NCI-H1092 treated with DMSO at 0.1 percent for 48 hours (cell line): ENCODE data around the gene CTH.
A peak's percentile ranks its signal among the peaks of the same experiment; 100 is the strongest.
"Not testable (repeated sequence)": the region's sequence is repeated elsewhere in the genome, so short reads cannot be mapped to it uniquely, and the experiment has no call there.

Experiments used
- DNase-seq: peaks from one replicate; lab custom pipeline; 2025; lab: John Stamatoyannopoulos, UW

CTH gene

DNA sequence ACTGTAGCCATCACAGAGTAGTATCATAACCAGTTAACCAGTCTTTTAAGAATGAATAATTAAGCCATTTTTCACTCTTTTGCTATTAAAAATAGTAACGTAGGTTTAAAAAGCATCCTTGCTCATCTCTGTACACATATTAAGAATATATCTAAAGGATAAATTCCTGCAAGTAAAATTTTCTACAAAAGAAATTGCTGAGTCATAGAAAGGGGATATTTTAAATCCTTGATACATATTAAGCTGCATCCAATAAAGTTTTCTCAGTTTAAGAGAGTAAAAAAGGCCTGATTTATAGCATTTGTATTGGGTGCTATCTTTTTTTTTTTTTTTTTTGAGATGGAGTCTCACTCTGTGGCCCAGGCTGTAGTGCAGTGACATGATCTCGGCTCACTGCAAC, 1.9 kb upstream of the CTH start:
- no peak for DNase-seq

DNA sequence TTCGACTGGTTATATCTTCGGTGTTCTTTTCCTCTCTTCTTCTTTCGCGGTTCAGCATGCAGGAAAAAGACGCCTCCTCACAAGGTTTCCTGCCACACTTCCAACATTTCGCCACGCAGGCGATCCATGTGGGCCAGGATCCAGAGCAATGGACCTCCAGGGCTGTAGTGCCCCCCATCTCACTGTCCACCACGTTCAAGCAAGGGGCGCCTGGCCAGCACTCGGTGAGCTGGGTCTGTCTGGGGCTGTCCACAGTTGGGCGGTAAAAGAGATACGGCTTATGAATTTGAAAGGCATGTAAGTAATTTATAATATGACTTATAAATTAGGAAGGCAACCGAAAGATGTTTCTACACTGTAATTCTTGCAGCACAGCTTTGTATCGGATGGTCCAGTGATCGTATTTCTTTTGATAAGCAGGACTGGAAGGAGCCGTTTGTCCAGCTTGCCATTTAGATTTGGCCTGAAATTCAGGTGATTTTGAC, 334 bp downstream of the CTH start:
- no peak for DNase-seq

DNA sequence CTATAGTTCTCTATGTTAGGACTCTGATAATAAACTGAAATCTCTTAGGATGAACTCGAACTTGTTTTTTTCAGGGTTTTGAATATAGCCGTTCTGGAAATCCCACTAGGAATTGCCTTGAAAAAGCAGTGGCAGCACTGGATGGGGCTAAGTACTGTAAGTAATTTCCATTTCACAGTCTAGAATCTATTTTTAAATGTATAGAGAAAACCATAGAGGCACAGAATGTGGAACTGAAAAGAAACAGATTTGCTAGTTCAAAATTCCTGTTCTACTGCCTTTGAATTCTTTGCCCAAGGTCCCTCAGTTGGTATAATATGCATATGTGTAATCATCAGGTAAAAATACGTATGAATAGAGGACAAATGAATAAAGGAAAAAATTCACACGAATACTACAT, 4.8 kb downstream of the CTH start:
- no peak for DNase-seq

DNA sequence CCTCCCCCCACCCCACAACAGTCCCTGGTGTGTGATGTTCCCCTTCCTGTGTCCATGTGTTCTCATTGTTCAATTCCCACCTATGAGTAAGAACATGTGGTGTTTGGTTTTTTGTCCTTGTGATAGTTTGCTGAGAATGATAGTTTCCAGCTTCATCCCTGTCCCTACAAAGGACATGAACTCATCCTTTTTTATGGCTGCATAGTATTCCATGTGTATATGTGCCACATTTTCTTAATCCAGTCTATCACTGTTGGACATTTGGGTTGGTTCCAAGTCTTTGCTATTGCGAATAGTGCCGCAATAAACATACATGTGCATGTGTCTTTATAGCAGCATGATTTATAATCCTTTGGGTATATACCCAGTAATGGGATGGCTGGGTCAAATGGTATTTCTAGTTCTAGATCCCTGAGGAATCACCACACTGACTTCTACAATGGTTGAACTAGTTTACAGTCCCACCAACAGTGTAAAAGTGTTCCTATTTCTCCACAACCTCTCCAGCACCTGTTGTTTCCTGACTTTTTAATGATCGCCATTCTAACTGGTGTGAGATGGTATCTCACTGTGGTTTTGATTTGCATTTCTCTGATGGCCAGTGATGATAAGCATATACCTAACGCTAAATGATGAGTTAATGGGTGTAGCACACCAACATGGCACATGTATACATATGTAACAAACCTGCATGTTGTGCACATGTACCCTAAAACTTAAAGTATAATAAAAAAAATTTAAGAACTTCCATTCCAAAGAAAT, 8.1 kb downstream of the CTH start:
- DNase-seq, result not testable (repeated sequence)

DNA sequence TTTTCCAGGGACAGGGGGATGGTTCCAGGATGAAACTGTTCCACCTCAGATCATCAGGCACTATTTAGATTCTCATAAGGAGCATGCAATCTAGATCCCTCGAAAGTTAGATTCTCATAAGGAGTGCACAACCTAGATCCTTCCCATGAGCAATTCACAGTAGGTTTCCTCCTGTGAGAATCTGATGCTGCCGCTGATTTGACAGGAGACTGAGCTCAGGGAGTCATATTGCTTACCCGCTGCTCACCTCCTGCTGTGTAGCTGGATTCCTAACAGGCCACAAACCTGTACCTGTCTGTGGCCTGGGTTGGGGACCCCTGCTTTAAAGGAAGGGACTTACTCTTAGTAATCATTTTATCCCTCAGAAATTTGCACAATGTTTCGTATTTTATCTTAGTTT, 9.3 kb downstream of the CTH start:
- DNase-seq, result no peak

DNA sequence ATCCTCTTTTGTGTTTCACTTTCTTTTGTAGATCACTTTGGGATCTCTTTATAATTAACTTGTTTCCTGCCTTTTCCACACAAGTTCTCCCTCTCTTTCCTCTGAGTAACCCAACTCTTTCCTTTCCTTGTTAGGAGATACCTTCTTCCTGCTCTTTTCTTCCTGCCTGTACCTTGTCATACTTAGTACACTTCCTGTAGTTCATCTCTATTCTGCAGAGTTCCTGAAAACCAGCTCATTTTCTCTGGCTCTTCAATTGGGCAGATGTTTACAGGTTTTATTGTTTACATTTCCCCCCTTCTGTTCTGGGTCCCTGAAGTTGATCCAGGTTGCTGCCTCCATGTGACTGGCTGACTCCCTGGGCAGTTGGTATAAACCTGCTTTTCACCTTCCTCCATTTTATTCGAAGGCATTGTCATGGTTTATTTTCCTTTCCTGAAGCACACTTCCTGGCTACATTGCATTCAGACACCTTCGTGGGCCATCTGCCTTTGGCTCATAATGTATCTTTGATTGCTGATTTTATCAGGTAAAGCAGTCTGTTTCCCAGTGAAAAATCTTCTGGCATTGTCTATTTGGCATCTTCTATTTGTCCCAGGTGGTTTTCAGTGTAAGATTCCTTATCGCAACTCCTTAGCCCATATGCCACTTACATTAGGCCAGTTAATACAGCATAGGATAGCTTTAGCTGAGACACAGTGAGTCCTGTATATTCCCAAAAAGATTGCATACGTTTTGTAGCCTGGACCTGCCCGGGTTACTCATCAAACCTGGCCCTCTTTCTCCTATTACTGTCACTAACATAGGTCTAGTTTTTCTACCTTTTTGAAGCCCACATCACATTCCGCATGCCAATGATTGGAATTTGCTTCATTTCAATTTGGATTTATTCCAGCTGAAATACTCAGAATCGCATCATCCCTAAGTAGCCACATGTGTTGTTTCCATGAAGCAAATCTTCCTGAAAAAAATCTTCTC, 15.4 kb downstream of the CTH start:
- DNase-seq, result no peak

DNA sequence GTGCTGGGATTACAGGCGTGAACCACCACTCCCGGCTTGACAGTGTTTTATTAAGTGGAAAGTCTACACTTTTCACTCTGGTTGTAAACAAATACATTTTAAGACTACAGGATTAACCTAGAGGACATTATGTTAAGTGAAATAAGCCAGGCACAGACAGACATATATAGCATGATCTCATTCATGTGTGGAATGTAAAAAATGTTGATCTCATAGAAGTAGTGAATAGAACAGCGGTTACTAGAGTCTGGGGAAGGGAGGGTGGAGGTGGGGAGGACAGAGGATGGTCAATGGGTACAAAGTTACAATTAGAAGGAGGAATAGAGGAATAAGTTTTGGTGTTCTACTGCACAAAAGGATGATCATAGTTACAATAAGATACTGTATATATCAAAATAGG, 16.9 kb downstream of the CTH start:
- no peak for DNase-seq

DNA sequence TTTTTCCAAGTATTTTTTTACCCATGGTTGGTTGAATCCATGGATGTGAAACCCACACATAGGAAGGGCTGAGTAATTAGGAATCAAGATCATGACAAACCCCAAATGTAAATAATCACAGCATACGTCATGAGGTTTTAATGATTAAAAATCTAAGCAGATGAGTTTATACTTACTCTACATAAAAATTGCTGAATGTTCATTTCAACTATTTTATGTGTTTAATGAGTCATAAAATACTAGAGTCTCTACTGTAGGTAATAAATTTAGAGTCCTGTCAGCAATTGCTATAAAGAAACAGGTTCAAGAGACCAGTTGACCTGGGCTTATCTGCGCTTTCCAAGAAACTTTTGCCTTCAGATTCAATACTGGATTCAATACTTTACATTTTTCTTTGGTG, 18.2 kb downstream of the CTH start:
- DNase-seq, result no peak

DNA sequence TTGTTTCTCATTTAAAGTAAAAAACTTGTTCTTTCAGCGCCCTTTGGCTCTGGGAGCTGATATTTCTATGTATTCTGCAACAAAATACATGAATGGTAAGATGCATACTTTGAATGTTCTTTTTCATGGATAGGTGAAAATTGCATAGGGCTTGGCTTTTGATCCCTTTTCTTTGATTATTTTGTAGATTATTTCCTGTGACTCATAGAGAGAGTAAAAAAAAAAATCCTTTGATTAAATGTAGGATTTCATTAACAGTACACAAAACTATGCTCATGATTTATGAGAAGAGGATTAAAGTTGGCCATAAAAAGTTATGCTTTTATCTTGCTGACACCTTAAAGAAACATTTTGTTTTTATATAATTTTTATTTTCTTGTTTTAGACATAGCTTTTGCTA, 18.7 kb downstream of the CTH start:
- DNase-seq, result no peak

DNA sequence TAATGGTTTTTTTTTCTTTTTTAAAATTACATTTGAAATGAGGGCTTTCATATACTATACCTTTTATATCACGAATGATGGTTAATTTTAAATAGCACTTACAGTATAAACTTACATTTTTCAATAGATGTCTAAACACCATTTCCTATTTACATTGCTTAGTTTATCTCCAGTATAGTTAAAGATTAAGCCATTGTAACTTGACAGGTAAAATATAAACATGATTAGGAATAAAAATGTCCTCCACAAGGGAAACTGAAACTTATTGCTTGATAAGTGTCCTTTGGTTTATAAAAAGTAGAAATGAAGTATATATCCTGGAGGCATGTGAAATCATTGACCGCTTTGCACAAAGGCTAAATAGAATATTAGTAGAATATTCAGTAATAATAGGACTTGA, 20.2 kb downstream of the CTH start:
- DNase-seq, result no peak

DNA sequence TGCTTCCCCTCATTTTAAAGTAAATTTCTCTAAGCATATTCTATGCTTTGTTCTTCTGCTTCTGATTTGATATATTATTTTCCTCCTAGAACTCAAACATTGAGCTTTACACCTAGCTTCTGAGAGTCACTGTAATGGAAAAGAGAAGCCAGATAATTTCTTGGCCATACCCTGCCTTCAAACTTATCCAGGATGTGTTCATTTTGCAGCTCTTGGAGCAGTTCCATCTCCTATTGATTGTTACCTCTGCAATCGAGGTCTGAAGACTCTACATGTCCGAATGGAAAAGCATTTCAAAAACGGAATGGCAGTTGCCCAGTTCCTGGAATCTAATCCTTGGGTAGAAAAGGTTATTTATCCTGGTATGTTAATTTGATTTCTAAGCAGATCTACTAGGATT, 20.8 kb downstream of the CTH start:
- no peak for DNase-seq

DNA sequence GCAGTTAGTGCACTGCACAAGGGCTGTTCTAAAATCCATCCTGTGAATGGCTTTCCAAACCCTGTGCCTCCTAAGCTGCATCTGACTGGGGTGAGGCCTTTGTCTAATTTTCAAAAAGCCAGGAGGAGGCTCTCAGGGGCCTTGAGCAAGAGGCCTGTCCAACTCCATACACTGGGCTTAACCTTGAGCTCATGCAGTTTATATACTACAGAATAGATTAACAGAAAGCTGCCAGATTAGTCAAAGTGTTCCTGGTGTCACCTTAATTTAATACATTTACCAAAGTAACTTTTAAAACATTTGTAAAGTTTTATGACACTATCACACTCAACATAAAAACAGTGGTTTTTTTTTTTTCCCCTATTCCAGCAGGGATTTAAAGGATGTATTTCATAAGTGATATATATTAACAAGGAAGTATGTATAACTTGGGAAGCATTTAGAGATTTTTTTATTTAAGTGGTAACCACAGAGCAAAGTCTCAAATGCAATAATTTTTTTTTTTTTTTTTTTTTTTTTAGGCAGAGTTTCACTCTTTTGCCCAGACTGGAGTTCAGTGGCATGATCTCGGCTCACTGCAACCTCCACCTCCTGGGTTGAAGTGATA, 23.3 kb downstream of the CTH start:
- DNase-seq, result no peak

DNA sequence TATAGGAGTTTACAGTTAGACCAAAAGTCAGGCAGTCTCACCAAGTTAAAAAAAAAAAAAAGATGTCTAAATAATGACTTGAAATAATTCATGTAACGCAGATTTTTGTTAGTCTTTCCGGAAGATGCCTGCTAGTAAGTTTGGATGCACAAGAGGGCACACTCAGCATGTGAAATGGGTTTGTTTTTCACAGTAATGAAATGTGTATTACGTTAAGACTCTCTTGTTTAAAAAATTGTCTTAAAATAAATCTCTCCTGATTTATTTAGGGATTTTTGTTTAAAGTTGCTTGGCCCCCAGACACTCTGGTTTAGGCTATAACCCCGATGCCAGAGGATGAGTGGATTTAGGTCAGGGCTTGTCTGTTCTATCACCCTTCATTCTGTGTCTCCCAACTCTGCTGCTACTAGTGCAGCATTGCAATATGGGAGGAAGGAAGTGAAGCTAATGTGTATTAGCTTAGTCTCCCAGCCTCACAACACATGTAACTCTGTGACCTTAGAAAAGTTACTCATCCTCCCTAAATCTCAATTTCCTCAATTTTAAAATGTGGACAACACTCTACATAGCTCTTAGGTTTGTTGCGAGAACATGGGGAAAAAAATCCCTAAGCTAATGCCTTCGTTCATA, 25.7 kb downstream of the CTH start:
- peak; percentile 32 for DNase-seq

DNA sequence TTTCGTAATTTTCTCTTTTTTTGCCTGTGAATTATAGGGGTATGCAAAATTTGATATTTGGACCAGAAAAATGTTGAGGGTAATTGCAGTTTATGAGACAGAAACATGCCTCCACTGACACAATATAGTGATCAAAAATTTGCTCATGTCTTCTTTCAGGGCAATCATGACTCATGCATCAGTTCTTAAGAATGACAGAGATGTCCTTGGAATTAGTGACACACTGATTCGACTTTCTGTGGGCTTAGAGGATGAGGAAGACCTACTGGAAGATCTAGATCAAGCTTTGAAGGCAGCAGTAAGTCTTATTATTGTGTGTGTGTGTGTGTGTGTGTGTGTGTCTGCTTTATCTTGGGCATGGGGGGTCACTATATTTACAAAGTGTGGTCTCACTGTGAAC, 27.5 kb downstream of the CTH start:
- DNase-seq, result no peak

DNA sequence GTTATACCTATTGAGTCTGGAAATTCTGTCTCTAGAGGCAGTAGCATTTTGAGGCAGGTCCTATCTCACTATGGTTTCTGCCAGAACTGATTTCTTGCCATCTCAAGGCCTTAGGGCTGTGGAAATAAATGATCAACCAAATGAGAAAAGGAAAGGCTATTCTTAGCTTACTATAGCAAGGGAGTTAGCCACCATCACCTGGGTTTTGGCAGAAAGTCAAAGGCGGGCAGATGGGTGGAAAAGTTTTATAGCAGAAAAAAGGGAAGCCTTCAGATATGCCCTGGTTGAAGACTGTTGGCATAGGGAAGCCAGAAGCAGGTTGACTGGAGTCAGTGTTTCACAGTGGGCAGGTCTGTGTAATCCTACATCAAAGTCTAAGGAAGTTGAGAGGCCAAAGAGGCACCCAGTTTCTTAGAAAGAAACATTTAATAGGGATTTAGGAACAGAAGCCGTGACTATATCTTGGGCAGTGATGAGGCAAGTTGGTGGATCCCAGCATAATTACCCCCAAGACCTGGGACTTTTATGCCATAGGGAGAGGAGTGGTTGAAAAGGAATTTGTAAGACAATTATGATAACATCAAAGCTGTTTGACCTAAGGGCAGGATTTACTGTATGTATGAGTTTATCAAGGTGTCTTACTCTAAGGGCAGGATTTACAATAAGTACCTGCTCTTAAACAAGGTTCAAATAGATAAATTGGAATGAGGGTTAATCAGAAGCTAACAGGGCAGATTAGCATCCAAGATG, 29.7 kb downstream of the CTH start:
- no peak for DNase-seq

DNA sequence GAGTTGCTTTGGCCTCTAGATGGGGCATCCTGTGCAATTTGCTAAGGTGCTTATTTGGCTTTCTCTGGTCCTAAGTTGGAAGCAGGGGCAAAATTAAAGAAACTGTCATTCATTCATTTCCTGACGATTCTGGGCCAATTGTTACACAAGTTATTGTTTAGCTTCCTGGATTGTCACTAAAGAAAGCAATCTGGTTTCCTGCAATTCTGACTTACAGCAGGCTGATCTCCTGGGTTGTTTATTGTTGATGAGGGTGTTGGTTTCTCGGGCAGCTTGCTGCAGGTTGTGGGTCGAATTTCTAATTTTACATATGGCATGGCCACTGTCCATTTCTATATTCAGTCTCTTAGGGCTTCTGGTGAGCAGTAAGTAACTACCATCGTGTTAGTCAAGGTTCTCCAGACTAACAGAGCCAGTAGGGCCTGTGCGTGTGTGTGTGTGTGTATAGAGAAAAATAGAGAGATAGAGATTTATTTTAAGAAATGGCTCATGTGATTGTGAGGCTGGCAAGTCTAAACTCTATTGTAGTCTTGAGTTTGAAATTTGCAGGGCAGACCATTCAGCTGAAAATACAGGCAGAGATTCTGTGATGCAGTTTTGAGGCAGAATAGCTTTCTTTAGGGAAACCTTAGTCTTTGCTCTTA, 30.4 kb downstream of the CTH start:
- DNase-seq, result no peak

DNA sequence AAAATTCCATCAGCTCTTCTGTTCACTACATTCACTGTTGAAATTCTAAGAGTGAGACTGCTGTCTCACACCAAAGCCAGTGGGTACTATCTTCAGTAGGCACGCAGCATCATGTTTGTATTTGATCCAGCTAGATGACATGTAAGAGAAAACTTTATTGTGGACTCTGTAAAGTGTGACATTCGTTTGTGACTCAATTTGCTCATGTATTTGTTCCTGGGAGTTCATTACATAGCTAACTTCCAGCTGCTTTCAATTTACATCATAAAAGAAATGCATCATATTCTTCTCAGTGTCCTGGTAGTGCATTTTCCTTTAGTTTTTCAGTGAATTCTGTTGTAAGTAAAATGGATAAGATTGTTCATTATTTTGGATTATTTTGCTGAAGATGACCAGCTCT, 31.4 kb downstream of the CTH start:
- DNase-seq, result no peak

DNA sequence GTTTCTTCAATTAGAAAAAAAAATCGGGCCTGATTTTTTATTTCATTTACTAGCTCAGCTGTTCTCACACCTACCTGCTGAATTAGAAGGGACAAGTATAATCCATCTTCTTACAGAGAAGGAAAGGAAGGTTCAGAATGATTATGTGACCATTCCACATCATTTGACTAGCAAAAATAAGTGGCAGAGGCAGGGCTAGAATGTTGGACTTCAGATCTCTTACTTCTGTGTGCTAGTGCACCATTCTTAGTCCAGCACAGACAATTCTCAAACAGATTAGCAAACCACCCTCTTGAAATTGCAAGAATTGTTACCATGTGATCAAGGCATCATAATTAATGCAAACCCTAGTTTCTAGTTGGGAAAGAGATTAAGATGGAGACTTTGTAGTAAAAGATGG, 32.7 kb downstream of the CTH start:
- DNase-seq, result no peak

DNA sequence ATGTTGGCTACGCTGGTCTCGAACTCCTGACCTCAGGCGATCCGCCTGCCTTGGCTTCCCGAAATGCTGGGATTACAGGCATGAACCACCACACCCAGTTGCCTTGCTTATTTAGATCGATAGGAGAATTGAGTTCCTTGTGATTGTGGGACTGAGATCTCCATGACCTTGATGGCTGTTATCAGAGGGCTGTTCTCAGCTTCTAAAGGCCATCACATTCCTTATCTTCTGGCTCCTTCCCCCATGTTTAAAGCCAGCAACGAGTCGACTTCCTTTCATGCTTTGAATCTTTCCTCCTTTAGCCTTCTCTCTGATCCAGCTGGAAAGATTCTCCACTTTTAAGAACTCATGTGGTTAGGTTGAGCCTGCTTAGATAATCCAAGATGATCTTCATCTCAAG, 38.0 kb downstream of the CTH start:
- DNase-seq, result no peak

DNA sequence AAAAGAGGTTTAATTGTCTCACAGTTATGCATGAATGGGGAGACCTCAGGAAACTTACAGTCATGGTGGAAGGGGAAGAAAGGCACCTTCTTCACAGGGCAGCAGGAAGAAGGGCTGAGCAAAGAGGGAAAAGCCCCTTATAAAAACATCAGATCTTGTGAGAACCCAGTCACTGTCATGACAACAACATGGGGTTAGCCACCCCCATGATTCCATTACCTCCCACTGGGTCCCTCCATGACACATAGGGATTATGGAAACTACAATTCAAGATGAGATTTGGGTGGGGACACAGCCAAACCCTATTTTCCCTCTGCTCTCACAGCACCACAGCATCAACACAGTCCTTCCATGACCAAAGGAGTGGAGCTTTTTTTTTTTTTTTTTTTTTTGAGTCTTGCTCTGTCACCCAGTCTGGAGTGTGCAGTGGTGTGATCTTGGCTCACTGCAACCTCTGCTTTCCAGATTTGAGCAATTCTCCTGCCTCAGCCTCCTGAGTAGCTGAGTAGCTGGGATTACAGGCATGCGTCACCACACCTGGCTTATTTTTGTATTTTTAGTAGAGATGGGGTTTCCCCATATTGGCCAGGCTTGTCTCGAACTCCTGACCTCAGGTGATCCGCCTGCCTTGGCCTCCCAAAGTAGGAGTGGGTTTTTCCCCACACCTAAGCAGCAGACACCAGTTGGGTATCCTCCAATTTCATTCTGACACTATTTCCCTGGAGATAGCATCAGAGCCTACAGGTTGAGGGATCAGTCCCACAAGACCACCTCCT, 41.3 kb downstream of the CTH start:
- DNase-seq, result not testable (repeated sequence)
